K562 (cell line): Measurements from ENCODE around the gene ADGRL3. TPM values are rescaled to one million over a fixed set of nuclear protein-coding genes. Genes with fewer than 3 reads are reported as not detected.

ENCODE experiments used
- ATAC-seq: fragments of 200-7000 bp; cut with Tn5 transposase; 3 replicates; pipeline ENCODE4 v1.9.1; 2020; ENCODE audit warnings: moderate library complexity
- BruUV-seq: library from RNA; stranded (reverse); fragments of 400-500 nt; replicated peaks from 2 replicates; lab custom pipeline; 2021; lab: Mats Ljungman, UMichigan
- CTCF ChIA-PET: fragments of 300-600 bp; formaldehyde crosslinking; extraction: SDS; loops from one replicate; lab custom pipeline; 2021; ENCODE audit warnings: low intra/inter-chr PET ratio; lab: Yijun Ruan, JAX
- POLR2A ChIA-PET: fragments of 300-600, 350-650 bp; sonication (Branson Sonifier 250); formaldehyde crosslinking; extraction: SDS; loops from one replicate; lab custom pipeline; 2021; ENCODE audit warnings: antibody characterized with exemption, inconsistent platforms; lab: Yijun Ruan, JAX
- DNase-seq, 4 experiments: peaks; one replicate each; pipeline versions ENCODE4 v3.0.0 to v3.0.0-alpha.2; 2011 to 2018; ENCODE audit warnings: low spot score in 3 of 4, mixed read lengths in 3 of 4; ENCODE audit errors: extremely low read depth in 1 of 4
- FAIRE-seq: peaks from 2 replicates; lab custom pipeline; 2011; peaks lifted over from hg19 to GRCh38; lab: Jason Lieb, UNC
- H2AFZ ChIP-seq: 2 replicates; pipeline ENCODE4 v1.6.0; 2011; ENCODE audit warnings: low read depth, low read length, control low read depth, inconsistent platforms
- H3K27ac ChIP-seq: fragments of 200-600 bp; 3 replicates; pipeline ENCODE4 v1.8.0; 2011; ENCODE audit warnings: low read depth, mild to moderate bottlenecking, control low read depth, inconsistent platforms, low read length, moderate library complexity, mixed read lengths; ENCODE audit errors: extremely low read depth
- H3K27me3 ChIP-seq, 2 experiments: fragments of 300-600 bp in 1 of 2; 2 replicates in 1 of 2; 3 replicates in 1 of 2; pipeline versions ENCODE4 v1.6.0 to v1.8.0; 2011; ENCODE audit warnings: inconsistent platforms in 2 of 2, low read length in 2 of 2, mild to moderate bottlenecking in 1 of 2, mixed read lengths in 1 of 2, moderate library complexity in 1 of 2; ENCODE audit not compliant: control insufficient read depth in 2 of 2, insufficient read depth in 2 of 2
- H3K36me3 ChIP-seq: fragments of 300-600 bp; 3 replicates; pipeline ENCODE4 v1.8.0; 2011; ENCODE audit warnings: mild to moderate bottlenecking, low read length, inconsistent platforms; ENCODE audit not compliant: control insufficient read depth, insufficient read depth
- H3K4me1 ChIP-seq, 2 experiments: fragments of 200-600 bp in 1 of 2; replicated peaks in 1 of 2; 2 replicates in 1 of 2; 3 replicates in 1 of 2; pipeline versions ENCODE4 v1.5.1 to v1.8.0; 2011; ENCODE audit warnings: inconsistent platforms in 2 of 2, low read length in 2 of 2, mild to moderate bottlenecking in 1 of 2, mixed read lengths in 1 of 2, moderate library complexity in 1 of 2; ENCODE audit not compliant: control insufficient read depth in 2 of 2, insufficient read depth in 2 of 2
- H3K4me2 ChIP-seq: 2 replicates; pipeline ENCODE4 v1.6.1; 2011; ENCODE audit warnings: low read length, control low read depth, inconsistent platforms, mixed read lengths; ENCODE audit not compliant: insufficient read depth
- H3K4me3 ChIP-seq: fragments of 200-600 bp; sonication (generic), shearing (Covaris generic); 2 replicates; pipeline ENCODE4 v1.5.1; 2016; ENCODE audit warnings: control low read depth, inconsistent platforms
- H3K79me2 ChIP-seq: fragments of 200-600 bp; 3 replicates; pipeline ENCODE4 v1.8.0; 2011; ENCODE audit warnings: low read length, inconsistent platforms; ENCODE audit not compliant: control insufficient read depth, insufficient read depth
- H3K9ac ChIP-seq, 2 experiments: 2 replicates each; pipeline versions ENCODE4 v1.6.0 to v1.6.1; 2011; ENCODE audit warnings: low read depth in 2 of 2, low read length in 2 of 2, control low read depth in 1 of 2, inconsistent platforms in 1 of 2, mild to moderate bottlenecking in 1 of 2, mixed read lengths in 1 of 2; ENCODE audit not compliant: insufficient read depth in 1 of 2
- H3K9me1 ChIP-seq: one replicate; pipeline ENCODE4 v1.6.0; 2011; ENCODE audit warnings: inconsistent platforms, mild to moderate bottlenecking, low read length, moderate library complexity; ENCODE audit not compliant: control insufficient read depth, insufficient read depth
- H3K9me3 ChIP-seq: replicated peaks from 2 replicates; pipeline ENCODE4 v1.5.1; 2011; ENCODE audit warnings: low read depth, low read length, inconsistent platforms; ENCODE audit not compliant: control insufficient read depth, insufficient read depth
- H4K20me1 ChIP-seq: replicated peaks from 2 replicates; pipeline ENCODE4 v1.6.1; 2011; ENCODE audit warnings: low read length, inconsistent platforms, mixed read lengths; ENCODE audit not compliant: control insufficient read depth, insufficient read depth
- CREB1 ChIP-seq, 2 experiments: sonication (generic) in 1 of 2; formaldehyde crosslinking in 1 of 2; IDR thresholded peaks; 2 replicates each; pipeline versions ENCODE4 v1.6.1 to v1.8.0; 2012 to 2022; ENCODE audit warnings: inconsistent platforms in 1 of 2, mild to moderate bottlenecking in 1 of 2, missing genetic modification reagents in 1 of 2, moderate library complexity in 1 of 2
- DACH1 ChIP-seq: fragments of 450-650 bp; IDR thresholded peaks from 2 replicates; pipeline ENCODE4 v1.6.1; 2018; ENCODE audit not compliant: partially characterized antibody
- DIDO1 ChIP-seq: fragments of 450-650 bp; IDR thresholded peaks from 2 replicates; pipeline ENCODE4 v1.6.1; 2016; ENCODE audit warnings: low read depth, missing biosample characterization, missing genetic modification characterization
- ETS2 ChIP-seq: IDR thresholded peaks from 2 replicates; pipeline ENCODE4 v1.6.1; 2016; ENCODE audit warnings: borderline replicate concordance, missing genetic modification characterization, mild to moderate bottlenecking, moderate library complexity, missing compliant biosample characterization; ENCODE audit not compliant: poor library complexity, severe bottlenecking
- FOSL1 ChIP-seq: fragments of 200-800 bp; sonication (Bioruptor generic); conservative IDR thresholded peaks from 2 replicates; pipeline ENCODE4 v1.6.1; 2016; ENCODE audit warnings: missing genetic modification characterization, missing compliant biosample characterization
- NFRKB ChIP-seq: fragments of 450-650 bp; IDR thresholded peaks from 2 replicates; pipeline ENCODE4 v1.6.1; 2016; ENCODE audit warnings: low read depth
- PRMT5 ChIP-seq: sonication (generic); formaldehyde crosslinking; IDR thresholded peaks from 2 replicates; pipeline ENCODE4 v1.5.0; 2020; ENCODE audit warnings: missing genetic modification reagents
- SMARCA5 ChIP-seq: fragments of 450-650 bp; IDR thresholded peaks from 2 replicates; pipeline ENCODE4 v1.6.1; 2016
- SRSF1 ChIP-seq: fragments of 200-400 bp; formaldehyde crosslinking; IDR thresholded peaks from 2 replicates; pipeline ENCODE4 v1.6.1; 2017; ENCODE audit warnings: mild to moderate bottlenecking, low read depth, low read length, moderate library complexity
- YY1 ChIP-seq, 3 experiments: IDR thresholded peaks; 2 replicates each; pipeline ENCODE4 v1.6.1; 2011; ENCODE audit warnings: low read length in 2 of 3, mild to moderate bottlenecking in 2 of 3, moderate library complexity in 2 of 3, borderline replicate concordance in 1 of 3, control low read depth in 1 of 3, low read depth in 1 of 3; ENCODE audit not compliant: insufficient read depth in 3 of 3, insufficient replicate concordance in 2 of 3, control insufficient read depth in 1 of 3, insufficient read length in 1 of 3; ENCODE audit errors: extremely low read depth in 1 of 3
- WGBS: fragments of 100-300 bp; shearing (Covaris generic); methylation state at CpG from one replicate; pipeline ENCODE4 v1.1.6; 2016; ENCODE audit warnings: low coverage, mixed read lengths; ENCODE audit not compliant: insufficient coverage; ENCODE audit errors: missing lambda C conversion rate; 5-methylcytosine and 5-hydroxymethylcytosine counted together
- in situ Hi-C: fragments of 300-500 bp; cut with MboI; formaldehyde crosslinking; loops from 4 replicates; pipeline ENCODE4 v1.15.0; 2018; ENCODE audit warnings: inconsistent platforms, mixed read lengths
- intact Hi-C: fragments of 100-400 bp; cut with micrococcal nuclease; formaldehyde crosslinking; loops from 2 replicates; pipeline ENCODE4 v1.14.2; 2022
- polyA plus RNA-seq, 8 experiments: library from polyadenylated mRNA; depleted of rRNA in 4 of 8; stranded (reverse) in 5 of 8; unstranded in 3 of 8; fragments of >200 nt; fragmentation: Nextera tagmentation in 2 of 8; fragmentation: Illumina TruSeq in 1 of 8; extraction: Ambion mirVana in 2 of 8; extraction: Trizol in 1 of 8; gene quantifications; 2 replicates each; pipeline versions ENCODE4 v1.2.1 to v1.2.3, GENCODE V29; 2011 to 2014; ENCODE audit warnings: inconsistent platforms in 1 of 8, missing spikeins in 1 of 8
- total RNA-seq, 7 experiments: library from RNA; depleted of rRNA in 6 of 7; stranded (reverse); fragments of >200 nt in 6 of 7; fragmentation: Illumina TruSeq in 2 of 7; extraction: Trizol in 2 of 7; gene quantifications; 2 replicates each; pipeline versions ENCODE4 v1.2.1 to v1.2.3, GENCODE V29; 2011 to 2021; ENCODE audit warnings: low replicate concordance in 1 of 7
- TF ChIP-seq, protein P1 (sequence below): fragments of 250-450 bp; sonication (Bioruptor Pico); IDR thresholded peaks from 2 replicates; pipeline ENCODE4 v1.9.0; 2021; ENCODE audit warnings: mild to moderate bottlenecking
- TF ChIP-seq, protein P2 (sequence below): fragments of 200-400 bp; formaldehyde crosslinking; IDR thresholded peaks from 2 replicates; pipeline ENCODE4 v1.6.1; 2017; ENCODE audit warnings: mild to moderate bottlenecking, low read depth, low read length, moderate library complexity
- TF ChIP-seq, protein P3 (sequence below): sonication (generic); formaldehyde crosslinking; IDR thresholded peaks from 2 replicates; pipeline ENCODE4 v1.9.0; 2022; ENCODE audit warnings: mild to moderate bottlenecking, missing genetic modification reagents

The ADGRL3 gene
- total and polyA plus RNA-seq, 9 of the 15 experiments (the other 6 are each of a cell fraction or from before 2014, with no cell fraction given) = 0.03 to 0.14 (median 0.04) TPM; not detected in 2

DNA sequence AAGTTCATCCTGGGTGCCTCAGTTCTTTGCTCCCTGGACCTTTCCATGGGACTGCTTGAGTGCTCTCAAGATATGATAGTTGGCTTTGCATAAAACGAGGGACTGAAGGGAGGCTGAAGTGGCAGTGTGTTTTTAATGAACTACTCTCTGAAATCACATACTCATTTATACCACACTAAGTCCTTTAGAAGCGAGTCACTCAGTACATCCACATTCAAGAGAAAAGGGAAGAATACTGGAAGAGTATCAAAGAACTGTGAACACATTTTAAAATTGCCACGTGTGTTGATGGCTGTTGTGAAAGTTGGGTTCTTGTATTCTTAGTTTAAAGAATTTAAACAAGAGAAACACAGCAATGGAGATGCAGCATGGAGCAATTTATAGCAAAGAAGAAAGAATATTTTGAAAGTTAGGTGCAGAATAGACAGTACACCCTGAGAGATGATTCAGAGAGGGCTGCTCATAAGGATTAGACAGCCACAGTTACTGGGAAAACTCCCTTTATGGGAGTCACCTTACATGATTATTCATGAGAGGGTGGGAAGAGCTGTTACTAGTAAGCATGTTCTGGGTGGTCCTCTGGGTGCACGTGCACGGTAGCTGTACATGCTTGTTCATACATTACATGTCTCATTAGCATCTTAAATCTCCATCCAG is 380.7 kb downstream of the ADGRL3 start:
- intact Hi-C loops = no loop called here

More for the DNA sequence above, 380.7 kb downstream of the ADGRL3 start:
- Histone ChIP-seq H3K79me2 (no peaks in the 10 kb centered on the region), H3K9ac (no peak overlapping the region), H3K27me3 (no peaks in the 10 kb centered on the region), H3K4me1 (no peaks in the 10 kb centered on the region), H3K4me2 (no peak overlapping the region), H3K9me1 (no peaks in the 10 kb centered on the region), H3K9me3 (no peaks in the 10 kb centered on the region), H3K4me3 (no peak overlapping the region), H3K27ac (no peak overlapping the region), H4K20me1 (no peaks in the 10 kb centered on the region), H3K36me3 (no peaks in the 10 kb centered on the region), H2AFZ (no peak overlapping the region)
- 0% methylated on average over 5 of the region's 5 CpGs for WGBS
- CTCF ChIA-PET = no interaction called here
- no peak for FAIRE-seq
- in situ Hi-C loops = no loop called here
- POLR2A ChIA-PET = no interaction called here
- no peak for ATAC-seq
- TF ChIP-seq ETS2 (tag) (no peak), NFRKB (no peak), SMARCA5 (no peak), DIDO1 (no peak), CREB1 (IDR thresholded peaks at IDR 0.05) (no peak), CREB1 (CRISPR knock-in tag; IDR thresholded peaks at IDR 0.05) (no peak), SRSF1 (no peak), YY1 (IDR thresholded peaks at IDR 0.05; ENCODE audit: borderline replicate concordance in 1 of 3, control insufficient read depth in 1 of 3, extremely low read depth in 1 of 3, insufficient read depth in 3 of 3, insufficient read length in 1 of 3, insufficient replicate concordance in 2 of 3, low read depth in 1 of 3, low read length in 2 of 3) (no peak), FOSL1 (tag) (no peak), DACH1 (no peak), PRMT5 (no peak)
- TF ChIP-seq, protein P1, sequence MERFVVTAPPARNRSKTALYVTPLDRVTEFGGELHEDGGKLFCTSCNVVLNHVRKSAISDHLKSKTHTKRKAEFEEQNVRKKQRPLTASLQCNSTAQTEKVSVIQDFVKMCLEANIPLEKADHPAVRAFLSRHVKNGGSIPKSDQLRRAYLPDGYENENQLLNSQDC (CRISPR knock-in tag) = no peak
- TF ChIP-seq, protein P2, sequence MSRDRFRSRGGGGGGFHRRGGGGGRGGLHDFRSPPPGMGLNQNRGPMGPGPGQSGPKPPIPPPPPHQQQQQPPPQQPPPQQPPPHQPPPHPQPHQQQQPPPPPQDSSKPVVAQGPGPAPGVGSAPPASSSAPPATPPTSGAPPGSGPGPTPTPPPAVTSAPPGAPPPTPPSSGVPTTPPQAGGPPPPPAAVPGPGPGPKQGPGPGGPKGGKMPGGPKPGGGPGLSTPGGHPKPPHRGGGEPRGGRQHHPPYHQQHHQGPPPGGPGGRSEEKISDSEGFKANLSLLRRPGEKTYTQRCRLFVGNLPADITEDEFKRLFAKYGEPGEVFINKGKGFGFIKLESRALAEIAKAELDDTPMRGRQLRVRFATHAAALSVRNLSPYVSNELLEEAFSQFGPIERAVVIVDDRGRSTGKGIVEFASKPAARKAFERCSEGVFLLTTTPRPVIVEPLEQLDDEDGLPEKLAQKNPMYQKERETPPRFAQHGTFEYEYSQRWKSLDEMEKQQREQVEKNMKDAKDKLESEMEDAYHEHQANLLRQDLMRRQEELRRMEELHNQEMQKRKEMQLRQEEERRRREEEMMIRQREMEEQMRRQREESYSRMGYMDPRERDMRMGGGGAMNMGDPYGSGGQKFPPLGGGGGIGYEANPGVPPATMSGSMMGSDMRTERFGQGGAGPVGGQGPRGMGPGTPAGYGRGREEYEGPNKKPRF = no peak
- TF ChIP-seq, protein P3, sequence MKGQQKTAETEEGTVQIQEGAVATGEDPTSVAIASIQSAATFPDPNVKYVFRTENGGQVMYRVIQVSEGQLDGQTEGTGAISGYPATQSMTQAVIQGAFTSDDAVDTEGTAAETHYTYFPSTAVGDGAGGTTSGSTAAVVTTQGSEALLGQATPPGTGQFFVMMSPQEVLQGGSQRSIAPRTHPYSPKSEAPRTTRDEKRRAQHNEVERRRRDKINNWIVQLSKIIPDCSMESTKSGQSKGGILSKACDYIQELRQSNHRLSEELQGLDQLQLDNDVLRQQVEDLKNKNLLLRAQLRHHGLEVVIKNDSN (CRISPR knock-in tag) = no peak
- BruUV-seq = no TSS peak
- no peak for DNase-seq
